GM10266 (cell line): ENCODE measurements around the gene KIDINS220.

Experiments
- DNase-seq: peaks from one replicate; pipeline ENCODE4 v3.0.0; 2012; ENCODE audit errors: extremely low spot score
- TF ChIP-seq, protein P1 (sequence below): IDR thresholded peaks from 2 replicates; pipeline ENCODE4 v1.5.1; 2012; ENCODE audit warnings: mild to moderate bottlenecking, low read depth; ENCODE audit not compliant: control insufficient read depth, insufficient read depth; ENCODE audit errors: missing control alignments

The KIDINS220 gene

DNA sequence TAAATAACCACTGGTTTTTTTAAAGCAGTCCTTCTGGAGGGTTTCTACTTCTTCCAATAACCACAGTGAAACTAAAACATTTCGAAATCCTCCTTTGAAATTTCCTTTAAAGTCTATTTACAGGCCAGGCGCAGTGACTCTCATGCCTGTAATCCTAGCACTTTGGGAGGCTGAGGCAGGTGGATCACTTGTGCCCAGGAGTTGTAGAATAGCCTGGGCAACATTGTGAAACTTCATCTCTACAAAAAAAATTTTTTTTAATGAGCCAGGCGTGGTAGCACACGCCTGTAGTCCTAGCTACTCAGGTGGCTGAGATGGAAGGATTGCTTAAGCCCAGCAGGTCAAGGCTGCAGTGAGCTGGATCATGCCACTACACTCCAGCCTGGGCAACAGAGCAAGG lies 15.2 kb downstream of the KIDINS220 start:
- no peak for DNase-seq
- TF ChIP-seq, protein P1, sequence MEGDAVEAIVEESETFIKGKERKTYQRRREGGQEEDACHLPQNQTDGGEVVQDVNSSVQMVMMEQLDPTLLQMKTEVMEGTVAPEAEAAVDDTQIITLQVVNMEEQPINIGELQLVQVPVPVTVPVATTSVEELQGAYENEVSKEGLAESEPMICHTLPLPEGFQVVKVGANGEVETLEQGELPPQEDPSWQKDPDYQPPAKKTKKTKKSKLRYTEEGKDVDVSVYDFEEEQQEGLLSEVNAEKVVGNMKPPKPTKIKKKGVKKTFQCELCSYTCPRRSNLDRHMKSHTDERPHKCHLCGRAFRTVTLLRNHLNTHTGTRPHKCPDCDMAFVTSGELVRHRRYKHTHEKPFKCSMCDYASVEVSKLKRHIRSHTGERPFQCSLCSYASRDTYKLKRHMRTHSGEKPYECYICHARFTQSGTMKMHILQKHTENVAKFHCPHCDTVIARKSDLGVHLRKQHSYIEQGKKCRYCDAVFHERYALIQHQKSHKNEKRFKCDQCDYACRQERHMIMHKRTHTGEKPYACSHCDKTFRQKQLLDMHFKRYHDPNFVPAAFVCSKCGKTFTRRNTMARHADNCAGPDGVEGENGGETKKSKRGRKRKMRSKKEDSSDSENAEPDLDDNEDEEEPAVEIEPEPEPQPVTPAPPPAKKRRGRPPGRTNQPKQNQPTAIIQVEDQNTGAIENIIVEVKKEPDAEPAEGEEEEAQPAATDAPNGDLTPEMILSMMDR = no peak

DNA sequence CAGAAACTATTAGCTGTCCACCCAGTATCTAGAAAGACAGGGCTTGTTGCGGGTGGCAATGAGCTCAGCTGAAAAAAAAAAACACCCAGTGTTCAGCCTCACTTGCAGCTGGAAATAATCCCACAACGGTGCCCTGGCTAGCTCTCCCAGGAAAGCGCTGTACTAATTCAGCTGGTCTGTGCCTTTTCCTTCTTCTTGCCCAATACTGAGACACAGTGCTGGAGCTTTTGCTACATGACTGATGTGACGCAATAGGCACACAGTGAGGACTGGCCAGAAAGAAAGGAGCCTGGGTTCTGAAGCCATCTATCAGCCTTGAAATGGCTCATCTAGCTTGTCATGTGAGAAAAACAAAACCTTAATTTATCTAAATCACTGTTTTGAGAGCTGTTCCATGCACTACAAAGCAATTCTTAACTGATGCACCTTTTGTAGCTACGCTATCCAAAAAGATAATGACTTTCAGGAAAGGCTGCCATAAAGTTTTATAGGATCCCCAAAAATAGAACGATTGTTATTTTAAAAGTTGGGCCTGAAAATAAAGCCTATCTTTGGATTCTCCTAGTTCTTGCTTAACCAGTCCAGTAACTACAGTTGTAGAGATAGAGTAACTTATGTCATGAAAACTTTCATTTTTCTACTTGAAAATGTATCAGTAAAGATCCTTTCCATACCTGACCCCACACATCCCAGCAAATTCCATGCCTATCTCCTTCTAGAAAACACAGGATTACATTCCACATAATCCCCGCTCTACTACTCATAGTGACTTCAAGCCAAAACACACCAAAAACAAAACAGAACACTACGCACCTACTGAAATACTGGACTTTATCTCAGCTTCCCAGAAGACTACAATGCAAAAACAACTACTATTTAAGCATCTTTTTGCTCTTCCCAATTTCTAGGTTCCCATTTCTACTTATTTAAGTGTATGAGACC lies 15.9 kb downstream of the KIDINS220 start:
- no peak for DNase-seq
- TF ChIP-seq, protein P1 = no peak

DNA sequence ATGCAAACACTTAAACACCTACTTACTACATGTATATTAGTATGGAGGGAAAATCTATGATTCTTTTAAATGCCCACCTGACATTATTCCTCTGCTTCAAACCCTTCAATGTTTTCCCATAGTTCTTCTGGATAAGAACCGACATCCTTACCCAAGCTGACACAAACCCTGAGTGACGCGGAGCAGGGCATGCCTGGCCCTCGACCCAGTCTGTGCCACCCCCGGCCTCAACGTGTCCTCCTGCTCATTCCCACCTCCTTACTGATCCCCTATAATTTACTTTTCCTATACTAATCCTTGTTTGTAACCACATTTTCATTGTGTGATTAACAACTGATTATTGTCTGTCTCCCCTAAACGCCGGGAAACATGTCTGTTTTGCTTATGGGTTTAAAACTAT lies 17.5 kb downstream of the KIDINS220 start:
- DNase-seq = no peak
- TF ChIP-seq, protein P1 = no peak

DNA sequence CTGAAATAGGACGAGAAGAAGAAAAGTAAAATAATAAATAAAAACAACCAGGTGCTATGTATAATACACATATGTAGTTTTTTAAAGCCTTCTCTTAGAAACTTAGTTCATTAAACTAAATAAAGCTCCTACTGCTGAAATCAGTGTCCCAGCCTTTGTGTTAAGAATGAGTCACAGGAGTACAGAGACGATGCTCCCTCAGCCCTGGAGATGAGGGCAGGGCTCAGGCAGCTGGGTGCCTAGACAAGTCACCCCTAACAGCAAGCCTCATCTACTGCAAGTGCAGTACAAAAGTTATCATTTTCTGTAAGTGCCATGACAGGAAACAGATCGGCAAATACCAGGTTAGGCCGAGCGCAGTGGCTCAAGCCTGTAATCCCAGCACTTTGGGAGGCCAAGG lies 18.2 kb downstream of the KIDINS220 start:
- TF ChIP-seq, protein P1 = no peak
- DNase-seq = no peak

DNA sequence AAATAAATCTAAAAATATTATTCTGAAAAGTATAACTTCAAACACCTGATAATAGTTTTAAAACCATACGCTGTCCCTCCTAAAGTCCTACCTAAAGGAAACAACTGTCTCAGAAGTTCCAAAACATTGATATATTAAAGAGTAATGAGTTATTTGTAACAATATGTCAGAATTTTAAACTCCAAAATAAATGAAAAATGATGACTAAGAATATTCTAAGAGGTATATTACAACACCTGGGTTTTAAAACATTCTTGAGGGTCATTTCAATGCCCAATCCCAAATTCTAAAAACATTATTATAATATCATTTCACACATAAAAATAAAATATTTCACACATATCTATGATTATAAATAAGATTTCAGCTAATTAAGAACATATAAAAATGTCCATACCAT lies 20.2 kb downstream of the KIDINS220 start:
- TF ChIP-seq, protein P1 = no peak
- no peak for DNase-seq

DNA sequence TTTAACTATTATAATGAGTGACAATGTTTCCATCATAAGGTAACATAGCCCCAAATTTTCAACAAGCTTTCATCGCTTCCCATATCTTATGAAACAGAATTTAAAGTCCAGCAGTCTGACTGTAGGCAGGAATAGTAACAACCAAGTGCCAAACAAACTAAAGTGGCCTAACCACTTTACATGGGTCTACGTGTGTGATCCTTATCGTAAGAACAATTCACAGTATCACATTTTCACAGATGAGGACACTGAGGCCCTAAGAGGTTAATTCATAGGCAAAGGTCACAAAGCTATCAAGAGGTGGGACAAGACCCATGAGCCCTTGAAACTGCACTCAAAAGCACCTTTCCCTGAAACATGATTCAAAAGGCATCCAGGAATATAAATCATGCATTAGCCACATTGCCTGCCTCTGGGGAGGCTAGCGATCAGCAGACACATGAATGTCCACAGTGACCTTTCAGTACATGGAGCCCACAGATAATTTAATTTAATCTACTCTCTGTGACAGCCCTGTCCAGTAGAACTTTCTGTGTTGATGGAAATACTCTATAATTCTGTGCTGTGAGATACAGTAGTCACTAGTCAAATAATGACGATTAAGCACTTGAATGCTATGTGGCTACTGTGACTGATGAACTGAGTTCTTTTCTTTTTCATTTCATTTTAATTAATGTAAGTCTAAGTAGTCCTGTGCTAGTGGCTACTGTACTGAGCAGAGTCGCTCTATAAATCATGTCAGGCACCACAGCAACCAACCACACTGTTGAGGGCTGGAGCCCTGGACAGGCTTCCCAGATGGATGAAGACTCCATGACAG lies 30.3 kb downstream of the KIDINS220 start:
- DNase-seq = no peak
- TF ChIP-seq, protein P1 = no peak
